HG03159 (cell line): ENCODE measurements around the gene DLG3.
"Not testable (repeated sequence)": the region's sequence is repeated elsewhere in the genome, so short reads cannot be mapped to it uniquely, and the experiment has no call there.

Experiments used
- ATAC-seq: cut with Tn5 transposase; IDR thresholded peaks from one replicate; pipeline ENCODE4 v1.9.1; 2021; ENCODE audit warnings: mild to moderate bottlenecking, moderate library complexity; ENCODE audit not compliant: unreplicated experiment

Gene DLG3

GRCh38 chrX:70509078-70509477, 64.4 kb downstream of the DLG3 start:
- ATAC-seq, result no peak

- not testable (repeated sequence) for ATAC-seq
Measured at GRCh38 chrX:70515270-70515669, 70.6 kb downstream of the DLG3 start.

- not testable (repeated sequence) for ATAC-seq
Measured at GRCh38 chrX:70515692-70516091, 71.1 kb downstream of the DLG3 start.

- ATAC-seq, result no peak
Measured at GRCh38 chrX:70525733-70526132, 81.1 kb downstream of the DLG3 start.

- no peak for ATAC-seq
Measured at GRCh38 chrX:70527053-70527452, 82.4 kb downstream of the DLG3 start.

DNA sequence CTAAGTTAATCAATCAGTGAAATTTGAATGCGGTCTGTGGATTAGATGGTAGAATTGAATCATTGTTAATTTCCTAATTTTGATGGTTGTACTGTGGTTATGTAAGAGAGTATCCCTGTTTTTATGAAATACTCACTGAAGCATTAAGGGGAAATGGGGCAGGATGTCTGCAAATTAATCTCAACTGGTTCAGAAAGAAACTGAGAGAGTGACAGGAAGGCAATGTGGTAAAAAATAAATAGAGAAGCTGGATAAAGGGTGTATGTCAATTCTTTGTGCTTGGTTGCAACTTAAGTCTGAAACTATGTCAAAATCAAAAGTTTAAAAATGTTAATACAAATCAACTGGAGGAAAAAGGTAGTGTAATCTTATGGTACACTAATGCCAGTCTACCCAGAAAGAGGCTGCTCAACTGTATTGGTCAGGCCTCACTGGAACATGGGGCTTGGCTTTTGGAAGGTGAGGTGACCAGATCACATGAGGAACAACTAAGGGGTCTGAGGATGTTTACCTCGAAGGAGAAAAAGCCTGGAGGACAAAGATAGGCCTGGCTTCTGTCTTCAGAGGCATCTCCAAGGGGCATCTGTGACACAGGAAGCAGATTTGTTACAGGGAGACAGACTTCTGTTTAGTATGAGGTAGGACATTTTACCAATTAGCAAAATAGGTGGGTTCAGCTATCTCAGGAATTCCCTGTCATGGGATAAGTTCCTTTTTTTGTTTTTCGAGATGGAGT, 83.1 kb downstream of the DLG3 start:
- no peak for ATAC-seq

- ATAC-seq, result no peak
Measured at GRCh38 chrX:70535198-70535597, 90.6 kb downstream of the DLG3 start.

DNA sequence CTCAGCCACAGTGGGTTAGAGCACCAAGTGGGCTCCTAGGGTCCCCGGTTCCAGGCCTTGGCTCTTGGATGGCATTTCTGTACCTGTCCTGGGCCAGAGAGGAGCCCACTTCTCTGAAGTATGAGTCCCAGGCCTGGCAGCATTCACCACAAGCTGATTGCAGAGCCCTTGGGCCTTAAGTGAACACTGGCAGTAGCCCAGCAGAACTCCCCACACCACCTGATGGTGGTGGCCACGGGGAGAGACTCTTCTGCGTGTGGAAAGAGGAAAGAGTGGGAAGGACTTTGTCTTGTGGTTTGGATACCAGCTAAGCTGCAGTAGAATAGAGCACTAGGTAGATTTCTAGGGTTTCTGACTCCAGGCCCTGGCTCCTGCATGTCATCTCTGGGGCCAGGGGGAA, 104.8 kb downstream of the DLG3 start:
- no peak for ATAC-seq

DNA sequence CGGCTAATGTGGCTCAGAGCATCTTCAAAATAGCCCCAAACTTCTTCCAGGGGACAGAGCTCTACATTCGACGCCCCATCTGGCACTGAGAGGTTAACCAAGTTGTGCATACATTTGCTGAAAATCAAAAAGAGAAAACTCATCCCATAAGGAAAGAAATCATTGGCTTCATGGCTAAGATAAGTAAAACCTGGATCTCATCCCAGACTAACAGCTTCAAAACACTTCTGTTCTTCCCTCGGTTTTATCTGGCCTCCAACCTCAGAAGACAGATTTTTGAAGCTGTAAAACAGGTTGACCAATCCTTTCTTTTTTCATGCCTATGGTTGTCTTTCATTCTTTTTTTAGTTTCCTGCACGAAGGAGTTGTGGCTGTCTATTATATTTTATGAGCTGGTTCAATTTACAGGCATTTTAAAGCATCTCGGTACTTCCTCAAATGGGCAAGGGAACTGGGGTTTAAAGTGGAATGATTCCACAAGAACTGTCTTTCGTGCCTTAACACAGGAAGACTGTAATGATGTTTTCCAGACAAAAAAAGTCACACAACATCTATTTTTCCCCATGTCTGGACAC, 107.6 kb downstream of the DLG3 start:
- ATAC-seq, result no peak

- peak; percentile 70 for ATAC-seq
Measured at GRCh38 chrX:70553516-70553915, 108.9 kb downstream of the DLG3 start.

DNA sequence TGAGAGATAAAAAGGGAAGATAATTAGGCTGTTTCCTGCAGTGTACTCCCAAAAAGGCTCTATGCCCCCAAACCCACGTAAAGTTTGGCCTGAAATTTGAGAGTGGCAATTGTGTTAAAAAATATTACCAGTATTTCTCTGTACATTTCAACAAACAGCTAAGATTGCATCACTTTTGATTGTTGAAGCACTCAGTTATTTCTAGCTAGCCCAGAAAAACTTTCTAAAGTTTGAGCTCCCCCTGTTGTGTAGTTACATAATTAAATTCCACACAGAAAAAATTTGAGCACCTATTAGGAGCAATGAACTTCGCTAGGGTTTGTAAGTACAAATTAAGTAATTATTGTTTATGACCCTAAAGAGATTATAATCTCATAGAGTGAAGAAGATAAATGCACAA, 109.4 kb downstream of the DLG3 start:
- ATAC-seq, result no peak

- no peak for ATAC-seq
Measured at GRCh38 chrX:70554523-70554922, 109.9 kb downstream of the DLG3 start.

GRCh38 chrX:70554948-70555347, 110.3 kb downstream of the DLG3 start:
- ATAC-seq, result no peak
